ENCODE data around the gene NUTF2.
"Not testable (repeated sequence)": the region's sequence is repeated elsewhere in the genome, so short reads cannot be mapped to it uniquely, and the experiment has no call there.

The NUTF2 gene

DNA sequence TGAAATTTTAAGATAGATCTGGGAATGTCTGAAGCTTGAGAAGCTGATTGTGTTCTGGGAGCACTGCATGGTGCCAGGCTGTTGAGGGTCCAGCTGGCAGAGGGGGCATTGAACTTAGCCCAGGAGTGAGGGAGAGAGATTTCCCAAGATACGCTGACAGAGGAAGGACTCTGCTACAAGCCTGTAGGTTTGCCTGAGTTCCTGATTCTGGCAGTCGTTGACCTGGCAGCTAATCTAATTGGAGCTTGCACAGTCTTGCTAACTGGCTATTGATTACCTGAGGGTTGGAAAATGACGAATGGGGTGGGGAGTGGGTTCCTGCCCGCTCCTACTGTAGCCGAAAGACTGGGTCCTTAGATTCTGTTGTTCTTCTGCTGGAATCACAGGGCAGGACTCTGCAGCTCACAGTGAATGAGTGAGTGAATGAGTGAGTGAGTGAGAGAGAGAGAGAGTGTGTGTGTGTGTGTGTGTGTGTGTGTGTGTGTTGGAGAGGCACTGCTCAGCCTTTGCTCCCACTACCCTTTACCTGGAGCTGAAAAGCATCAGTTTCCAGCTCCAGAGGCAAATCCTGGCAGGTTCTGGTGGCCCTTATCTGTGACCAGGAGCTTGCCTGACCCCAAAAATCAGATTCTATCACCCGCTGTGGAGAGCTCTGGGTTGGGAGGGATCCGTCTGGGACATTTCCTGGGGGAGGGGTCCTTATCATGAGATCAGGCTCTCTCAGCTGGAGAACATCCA, 68.2 kb downstream of the NUTF2 start:
- H2BK120ac ChIP-seq (ENCODE audit: low read depth, low read length) = peak overlapping the region; percentile 8

DNA sequence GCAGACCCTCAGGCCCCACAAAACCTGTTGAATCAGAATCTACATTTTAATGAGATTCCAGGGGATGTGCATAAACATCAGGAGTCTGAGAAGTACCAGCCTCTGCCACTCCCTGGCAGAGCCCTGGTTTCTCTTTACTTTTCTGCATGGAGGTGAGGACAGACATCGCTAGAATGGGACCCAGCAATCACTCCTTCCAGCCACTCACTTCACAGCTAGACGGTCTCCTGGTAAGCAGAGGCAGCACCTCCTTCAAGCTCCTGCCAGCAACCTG, 68.7 kb downstream of the NUTF2 start:
- H2AK5ac ChIP-seq (ENCODE audit: low read length); H3K4ac ChIP-seq (ENCODE audit: low read depth, low read length); H4K8ac ChIP-seq (ENCODE audit: low read depth, low read length); H3K27me3 ChIP-seq (ENCODE audit: insufficient read depth, low read length, poor library complexity); H3K36me3 ChIP-seq (ENCODE audit: control insufficient read depth, insufficient read depth, low read length); H3K18ac ChIP-seq (ENCODE audit: low read length); H3K79me2 ChIP-seq (ENCODE audit: control insufficient read depth, insufficient read depth, low read length); H3K4me3 ChIP-seq (ENCODE audit: low read length); H2BK120ac ChIP-seq (ENCODE audit: low read depth, low read length); H3K4me2 ChIP-seq (ENCODE audit: low read length); DNase-seq; H3K9ac ChIP-seq (ENCODE audit: low read length); H4K5ac ChIP-seq (ENCODE audit: low read length); H2BK15ac ChIP-seq (replicated peaks; ENCODE audit: low read depth); H3K23ac ChIP-seq (ENCODE audit: low read length): not testable (repeated sequence)
- Histone ChIP-seq H3K56ac (ENCODE audit: low read length) (peak overlapping the region; percentile 59), H2BK5ac (ENCODE audit: low read length) (peak overlapping the region; percentile 88), H3K79me1 (ENCODE audit: low read length) (peaks cover 15% of the 10 kb centered on the region), H3K4me1 (ENCODE audit: control insufficient read depth, low read depth, low read length) (peaks cover 21% of the 10 kb centered on the region), H3K27ac (ENCODE audit: low read depth, low read length) (peak overlapping the region; percentile 72)
- no CpG with 5 or more reads among the region's 2 CpGs for WGBS (ENCODE audit: extremely low coverage, insufficient coverage, low lambda C conversion rate)

More for the DNA sequence above, 68.2 kb downstream of the NUTF2 start:
- H2BK5ac ChIP-seq (ENCODE audit: low read length) = peak overlapping the region; percentile 99
- peak overlapping the region; percentile 59 for H3K23ac ChIP-seq (ENCODE audit: low read length)
- H3K4me3 ChIP-seq (ENCODE audit: low read length) = no peak overlapping the region
- H3K79me1 ChIP-seq (ENCODE audit: low read length) = peaks cover 14% of the 10 kb centered on the region
- H3K79me2 ChIP-seq (ENCODE audit: control insufficient read depth, insufficient read depth, low read length) = peaks cover 5% of the 10 kb centered on the region
- peak; percentile 94 for DNase-seq
- no peak overlapping the region for H4K8ac ChIP-seq (ENCODE audit: low read depth, low read length)
- no peaks in the 10 kb centered on the region for H3K36me3 ChIP-seq (ENCODE audit: control insufficient read depth, insufficient read depth, low read length)
- H3K18ac ChIP-seq (ENCODE audit: low read length) = peak overlapping the region; percentile 12
- H4K5ac ChIP-seq (ENCODE audit: low read length) = peak overlapping the region; percentile 85
- peak overlapping the region; percentile 84 for H3K4ac ChIP-seq (ENCODE audit: low read depth, low read length)
- H2AK5ac ChIP-seq (ENCODE audit: low read length) = peak overlapping the region; percentile 100
- peak overlapping the region; percentile 88 for H3K56ac ChIP-seq (ENCODE audit: low read length)
- H3K4me1 ChIP-seq (ENCODE audit: control insufficient read depth, low read depth, low read length) = peaks cover 21% of the 10 kb centered on the region
- no peak overlapping the region for H2BK15ac ChIP-seq (replicated peaks; ENCODE audit: low read depth)
- peak overlapping the region; percentile 84 for H3K27ac ChIP-seq (ENCODE audit: low read depth, low read length)
- peak overlapping the region; percentile 52 for H3K9ac ChIP-seq (ENCODE audit: low read length)
- no CpG with 5 or more reads among the region's 7 CpGs for WGBS (ENCODE audit: extremely low coverage, insufficient coverage, low lambda C conversion rate)
- no peaks in the 10 kb centered on the region for H3K27me3 ChIP-seq (ENCODE audit: insufficient read depth, low read length, poor library complexity)
- H3K4me2 ChIP-seq (ENCODE audit: low read length) = peak overlapping the region; percentile 6

DNA sequence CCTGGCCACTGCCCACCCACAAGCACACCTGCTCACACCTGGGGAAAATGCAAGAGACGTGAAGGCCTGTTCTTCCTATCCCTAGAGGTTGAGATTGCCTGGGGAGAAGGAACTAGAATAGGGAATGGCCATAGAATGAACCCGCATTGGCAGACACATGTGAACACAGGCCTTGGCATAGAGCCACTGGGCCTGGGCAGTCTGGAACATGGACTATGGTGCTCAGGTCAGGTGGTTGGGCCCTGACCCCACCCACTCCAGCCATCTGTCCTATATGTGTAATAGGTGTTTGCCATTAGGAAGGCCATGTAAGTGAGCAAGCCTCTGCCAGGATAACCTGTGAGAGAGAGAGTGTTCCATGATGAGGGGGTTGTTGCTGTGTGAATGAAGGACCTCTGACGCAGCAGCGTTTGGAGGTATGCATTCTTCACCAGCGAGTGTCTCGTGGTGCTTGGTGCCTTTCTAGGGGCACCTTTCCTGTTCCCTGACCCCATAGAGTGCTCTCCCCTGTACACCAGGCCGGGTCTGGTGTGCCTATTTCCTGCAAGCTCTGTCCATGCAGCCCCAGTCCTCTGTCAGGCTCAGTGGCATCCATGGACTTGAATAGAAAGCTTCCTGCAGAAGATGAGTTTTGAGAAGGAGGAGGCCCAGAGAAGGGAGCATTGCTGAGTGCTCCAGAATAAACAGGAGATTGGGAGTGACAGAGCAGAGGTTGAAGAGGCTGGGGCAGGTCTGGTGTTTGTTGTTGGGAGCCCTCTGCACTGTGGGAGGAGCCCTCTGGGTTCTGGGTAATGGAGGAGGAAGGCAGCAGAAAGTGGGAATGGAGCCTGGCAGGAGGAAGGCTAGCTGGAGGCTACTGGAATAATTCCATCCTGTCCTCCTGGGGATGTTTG, 69.3 kb downstream of the NUTF2 start:
- no peak overlapping the region for H3K4me3 ChIP-seq (ENCODE audit: low read length)
- H3K79me2 ChIP-seq (ENCODE audit: control insufficient read depth, insufficient read depth, low read length) = peaks cover 7% of the 10 kb centered on the region
- no peak overlapping the region for H4K8ac ChIP-seq (ENCODE audit: low read depth, low read length)
- no CpG with 5 or more reads among the region's 7 CpGs for WGBS (ENCODE audit: extremely low coverage, insufficient coverage, low lambda C conversion rate)
- no peak overlapping the region for H2BK15ac ChIP-seq (replicated peaks; ENCODE audit: low read depth)
- peak overlapping the region; percentile 72 for H3K27ac ChIP-seq (ENCODE audit: low read depth, low read length)
- H4K5ac ChIP-seq (ENCODE audit: low read length) = no peak overlapping the region
- no peaks in the 10 kb centered on the region for H3K36me3 ChIP-seq (ENCODE audit: control insufficient read depth, insufficient read depth, low read length)
- peak overlapping the region; percentile 6 for H3K4ac ChIP-seq (ENCODE audit: low read depth, low read length)
- H3K4me1 ChIP-seq (ENCODE audit: control insufficient read depth, low read depth, low read length) = peaks cover 21% of the 10 kb centered on the region
- peak overlapping the region; percentile 90 for H2AK5ac ChIP-seq (ENCODE audit: low read length)
- peak overlapping the region; percentile 88 for H2BK5ac ChIP-seq (ENCODE audit: low read length)
- peak overlapping the region; percentile 10 for H3K9ac ChIP-seq (ENCODE audit: low read length)
- H2BK120ac ChIP-seq (ENCODE audit: low read depth, low read length) = peak overlapping the region; percentile 9
- H3K18ac ChIP-seq (ENCODE audit: low read length) = peak overlapping the region; percentile 22
- no peaks in the 10 kb centered on the region for H3K27me3 ChIP-seq (ENCODE audit: insufficient read depth, low read length, poor library complexity)
- H3K79me1 ChIP-seq (ENCODE audit: low read length) = peaks cover 17% of the 10 kb centered on the region
- H3K56ac ChIP-seq (ENCODE audit: low read length) = peak overlapping the region; percentile 59
- no peak overlapping the region for H3K4me2 ChIP-seq (ENCODE audit: low read length)
- DNase-seq = peak; percentile 27
- peak overlapping the region; percentile 16 for H3K23ac ChIP-seq (ENCODE audit: low read length)

GRCh38 chr16:67917140-67917851, 70.6 kb downstream of the NUTF2 start:
- no peak overlapping the region for H4K5ac ChIP-seq (ENCODE audit: low read length)
- no peak for DNase-seq
- no peak overlapping the region for H3K18ac ChIP-seq (ENCODE audit: low read length)
- peak overlapping the region; percentile 25 for H3K23ac ChIP-seq (ENCODE audit: low read length)
- H3K56ac ChIP-seq (ENCODE audit: low read length) = peak overlapping the region; percentile 77
- peak overlapping the region; percentile 46 for H2BK5ac ChIP-seq (ENCODE audit: low read length)
- H3K4me1 ChIP-seq (ENCODE audit: control insufficient read depth, low read depth, low read length) = peaks cover 21% of the 10 kb centered on the region
- no peak overlapping the region for H2BK120ac ChIP-seq (ENCODE audit: low read depth, low read length)
- WGBS (ENCODE audit: extremely low coverage, insufficient coverage, low lambda C conversion rate) = no CpG with 5 or more reads among the region's 6 CpGs
- no peak overlapping the region for H4K8ac ChIP-seq (ENCODE audit: low read depth, low read length)
- no peak overlapping the region for H3K4me3 ChIP-seq (ENCODE audit: low read length)
- H2AK5ac ChIP-seq (ENCODE audit: low read length) = peak overlapping the region; percentile 96
- peaks cover 15% of the 10 kb centered on the region for H3K79me1 ChIP-seq (ENCODE audit: low read length)
- H3K9ac ChIP-seq (ENCODE audit: low read length) = peak overlapping the region; percentile 14
- peaks cover 7% of the 10 kb centered on the region for H3K79me2 ChIP-seq (ENCODE audit: control insufficient read depth, insufficient read depth, low read length)
- H3K27me3 ChIP-seq (ENCODE audit: insufficient read depth, low read length, poor library complexity) = no peaks in the 10 kb centered on the region
- H2BK15ac ChIP-seq (replicated peaks; ENCODE audit: low read depth) = no peak overlapping the region
- H3K4me2 ChIP-seq (ENCODE audit: low read length) = no peak overlapping the region
- no peak overlapping the region for H3K4ac ChIP-seq (ENCODE audit: low read depth, low read length)
- H3K36me3 ChIP-seq (ENCODE audit: control insufficient read depth, insufficient read depth, low read length) = no peaks in the 10 kb centered on the region
- no peak overlapping the region for H3K27ac ChIP-seq (ENCODE audit: low read depth, low read length)

DNA sequence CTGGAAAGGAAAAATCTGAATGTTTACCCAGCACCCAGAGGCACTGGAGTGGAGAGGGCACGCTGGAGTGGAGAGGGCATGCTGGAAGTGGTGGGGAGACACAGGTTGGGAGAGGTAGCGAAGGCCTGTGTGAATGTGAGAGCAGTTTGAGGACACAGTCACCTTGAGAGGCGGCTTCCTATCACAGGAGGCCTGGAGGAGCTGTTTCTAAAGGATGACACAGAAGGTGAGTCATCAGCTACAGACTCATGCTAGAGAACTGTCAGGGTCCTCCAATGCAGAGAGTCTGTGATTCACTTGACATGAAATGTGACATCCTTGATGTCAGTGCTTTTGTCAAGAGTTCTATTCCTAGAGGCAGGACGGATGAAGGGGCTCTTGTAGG, 71.1 kb downstream of the NUTF2 start:
- H3K36me3 ChIP-seq (ENCODE audit: control insufficient read depth, insufficient read depth, low read length) = no peaks in the 10 kb centered on the region
- H3K18ac ChIP-seq (ENCODE audit: low read length) = no peak overlapping the region
- peak overlapping the region; percentile 14 for H3K9ac ChIP-seq (ENCODE audit: low read length)
- no peak overlapping the region for H3K4ac ChIP-seq (ENCODE audit: low read depth, low read length)
- no CpG with 5 or more reads among the region's 4 CpGs for WGBS (ENCODE audit: extremely low coverage, insufficient coverage, low lambda C conversion rate)
- peak overlapping the region; percentile 77 for H3K56ac ChIP-seq (ENCODE audit: low read length)
- no peak overlapping the region for H3K4me3 ChIP-seq (ENCODE audit: low read length)
- peaks cover 15% of the 10 kb centered on the region for H3K79me1 ChIP-seq (ENCODE audit: low read length)
- H4K5ac ChIP-seq (ENCODE audit: low read length) = no peak overlapping the region
- no peaks in the 10 kb centered on the region for H3K27me3 ChIP-seq (ENCODE audit: insufficient read depth, low read length, poor library complexity)
- no peak overlapping the region for H2BK15ac ChIP-seq (replicated peaks; ENCODE audit: low read depth)
- peak overlapping the region; percentile 46 for H2BK5ac ChIP-seq (ENCODE audit: low read length)
- H4K8ac ChIP-seq (ENCODE audit: low read depth, low read length) = no peak overlapping the region
- peaks cover 7% of the 10 kb centered on the region for H3K79me2 ChIP-seq (ENCODE audit: control insufficient read depth, insufficient read depth, low read length)
- H3K4me1 ChIP-seq (ENCODE audit: control insufficient read depth, low read depth, low read length) = peaks cover 21% of the 10 kb centered on the region
- peak overlapping the region; percentile 96 for H2AK5ac ChIP-seq (ENCODE audit: low read length)
- H3K23ac ChIP-seq (ENCODE audit: low read length) = peak overlapping the region; percentile 25
- DNase-seq = peak; percentile 88
- no peak overlapping the region for H2BK120ac ChIP-seq (ENCODE audit: low read depth, low read length)
- no peak overlapping the region for H3K27ac ChIP-seq (ENCODE audit: low read depth, low read length)
- no peak overlapping the region for H3K4me2 ChIP-seq (ENCODE audit: low read length)
